GM21723 (cell line): ENCODE measurements around the gene MET.
"Not testable (repeated sequence)": the region's sequence is repeated elsewhere in the genome, so short reads cannot be mapped to it uniquely, and the experiment has no call there.

ENCODE experiments used
- ATAC-seq: cut with Tn5 transposase; IDR thresholded peaks from one replicate; pipeline ENCODE4 v1.9.1; 2021; ENCODE audit warnings: mild to moderate bottlenecking, moderate library complexity; ENCODE audit not compliant: unreplicated experiment

MET gene

GRCh38 chr7:116802746-116803152, 130.8 kb downstream of the MET start:
- peak; percentile 88 for ATAC-seq

- no peak for ATAC-seq
These were observed 132.5 kb downstream of the MET start for GRCh38 chr7:116804471-116804870.

- ATAC-seq, result no peak
These were observed 133.1 kb downstream of the MET start for GRCh38 chr7:116805100-116805544.

GRCh38 chr7:116806046-116806944, 134.3 kb downstream of the MET start:
- no peak for ATAC-seq

- ATAC-seq, result no peak
These were observed 135.1 kb downstream of the MET start for GRCh38 chr7:116807011-116807560.

- peak; percentile 85 for ATAC-seq
These were observed 137.8 kb downstream of the MET start for GRCh38 chr7:116809636-116810266.

GRCh38 chr7:116810267-116811116, 138.5 kb downstream of the MET start:
- ATAC-seq, result no peak

GRCh38 chr7:116811768-116812167, 139.8 kb downstream of the MET start:
- ATAC-seq, result no peak

GRCh38 chr7:116812860-116813259, 140.9 kb downstream of the MET start:
- ATAC-seq, result no peak

- ATAC-seq, result not testable (repeated sequence)
These were observed 141.4 kb downstream of the MET start for GRCh38 chr7:116813371-116813770.

GRCh38 chr7:116815041-116815440, 143.0 kb downstream of the MET start:
- no peak for ATAC-seq

GRCh38 chr7:116820149-116820548, 148.2 kb downstream of the MET start:
- ATAC-seq, result no peak

GRCh38 chr7:116821647-116822046, 149.7 kb downstream of the MET start:
- not testable (repeated sequence) for ATAC-seq

GRCh38 chr7:116824449-116824848, 152.5 kb downstream of the MET start:
- ATAC-seq, result no peak

GRCh38 chr7:116828281-116828680, 156.3 kb downstream of the MET start:
- ATAC-seq, result no peak

- ATAC-seq, result no peak
These were observed 157.0 kb downstream of the MET start for GRCh38 chr7:116829041-116829440.

GRCh38 chr7:116829493-116829892, 157.5 kb downstream of the MET start:
- ATAC-seq, result no peak

GRCh38 chr7:116832692-116833091, 160.7 kb downstream of the MET start:
- ATAC-seq, result no peak

- ATAC-seq, result no peak
These were observed 163.0 kb downstream of the MET start for GRCh38 chr7:116834815-116835504.

GRCh38 chr7:116836048-116836447, 164.1 kb downstream of the MET start:
- ATAC-seq, result no peak
